GM21529 (cell line): ENCODE data around the gene PRDM2.
A peak's percentile ranks its signal among the peaks of the same experiment; 100 is the strongest.
"Not testable (repeated sequence)": the region's sequence is repeated elsewhere in the genome, so short reads cannot be mapped to it uniquely, and the experiment has no call there.

ENCODE experiments used
- ATAC-seq: cut with Tn5 transposase; IDR thresholded peaks from one replicate; pipeline ENCODE4 v1.9.1; 2021; ENCODE audit not compliant: unreplicated experiment

The PRDM2 gene

GRCh38 chr1:13697738-13698137 is 2.2 kb upstream of the PRDM2 start:
- ATAC-seq: no peak

GRCh38 chr1:13699510-13699909 is 478 bp upstream of the PRDM2 start:
- no peak for ATAC-seq

GRCh38 chr1:13700521-13701270 is 708 bp downstream of the PRDM2 start:
- peak; percentile 42 for ATAC-seq

- no peak for ATAC-seq
Observed at GRCh38 chr1:13701271-13701640, 1.3 kb downstream of the PRDM2 start.

- peak; percentile 81 for ATAC-seq
Observed at GRCh38 chr1:13702425-13703127, 2.6 kb downstream of the PRDM2 start.

- ATAC-seq: no peak
Observed at GRCh38 chr1:13703128-13703513, 3.1 kb downstream of the PRDM2 start.

- no peak for ATAC-seq
Observed at GRCh38 chr1:13703558-13704490, 3.8 kb downstream of the PRDM2 start.

GRCh38 chr1:13706046-13706445 is 6.1 kb downstream of the PRDM2 start:
- no peak for ATAC-seq

GRCh38 chr1:13707164-13707563 is 7.2 kb downstream of the PRDM2 start:
- no peak for ATAC-seq

- no peak for ATAC-seq
Observed at GRCh38 chr1:13708380-13708982, 8.5 kb downstream of the PRDM2 start.

- ATAC-seq: no peak
Observed at GRCh38 chr1:13710086-13710485, 10.1 kb downstream of the PRDM2 start.

GRCh38 chr1:13714851-13715250 is 14.9 kb downstream of the PRDM2 start:
- no peak for ATAC-seq

GRCh38 chr1:13715616-13716287 is 15.8 kb downstream of the PRDM2 start:
- not testable (repeated sequence) for ATAC-seq

- no peak for ATAC-seq
Observed at GRCh38 chr1:13722808-13723360, 22.9 kb downstream of the PRDM2 start.

- no peak for ATAC-seq
Observed at GRCh38 chr1:13723810-13724209, 23.8 kb downstream of the PRDM2 start.

- ATAC-seq: peak; percentile 27
Observed at GRCh38 chr1:13725714-13726175, 25.8 kb downstream of the PRDM2 start.

GRCh38 chr1:13728091-13728715 is 28.2 kb downstream of the PRDM2 start:
- no peak for ATAC-seq

GRCh38 chr1:13730291-13730690 is 30.3 kb downstream of the PRDM2 start:
- ATAC-seq: peak; percentile 3

- peak; percentile 88 for ATAC-seq
Observed at GRCh38 chr1:13730751-13731482, 30.9 kb downstream of the PRDM2 start.
